Measurements from ENCODE around the gene BAIAP2. TPM values are rescaled to one million over a fixed set of nuclear protein-coding genes. Genes with fewer than 3 reads are reported as not detected.

BAIAP2 gene
- total RNA-seq, 2 donors from 2014 or later: 14.7 to 22.7 TPM

DNA sequence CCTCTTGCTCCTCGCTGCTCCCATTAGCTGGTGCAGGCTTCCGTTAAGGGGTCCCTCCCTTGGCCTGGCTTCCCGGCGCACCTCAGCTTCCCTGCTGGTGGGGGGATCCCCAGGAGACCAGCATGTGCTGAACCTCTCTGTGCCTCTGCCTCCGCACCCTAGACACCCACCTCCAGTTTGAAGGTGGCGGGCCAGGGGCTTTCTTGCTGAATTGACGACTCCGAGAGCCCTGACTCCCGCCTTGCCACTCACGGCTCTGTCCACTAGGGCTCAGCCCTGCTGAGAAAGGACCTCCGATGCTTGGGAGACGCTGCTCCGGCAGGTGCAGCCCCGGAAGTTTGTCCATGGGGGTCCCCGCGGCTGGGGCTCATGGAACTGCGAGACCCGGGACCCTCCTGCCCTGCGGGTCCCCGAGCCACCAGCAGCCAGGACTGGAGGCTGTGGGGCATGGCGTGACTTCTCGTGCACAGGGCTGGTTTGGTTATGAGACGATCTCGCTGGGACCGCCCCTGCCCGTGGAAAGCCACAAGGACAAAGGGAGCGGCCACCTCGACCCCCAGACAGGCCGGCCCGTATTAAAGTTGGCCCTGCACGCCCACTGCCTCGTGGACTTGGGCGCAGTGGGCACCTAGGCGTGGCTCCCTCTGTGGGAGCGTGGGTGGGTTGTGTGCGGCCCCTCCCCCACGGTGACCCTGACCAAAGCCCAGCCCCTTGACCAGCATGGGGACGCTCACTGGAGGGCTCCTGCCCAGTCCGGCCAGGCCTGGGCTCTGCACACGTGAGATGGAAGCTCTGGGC, 35.2 kb upstream of the BAIAP2 start:
- TF ChIP-seq, protein P1, sequence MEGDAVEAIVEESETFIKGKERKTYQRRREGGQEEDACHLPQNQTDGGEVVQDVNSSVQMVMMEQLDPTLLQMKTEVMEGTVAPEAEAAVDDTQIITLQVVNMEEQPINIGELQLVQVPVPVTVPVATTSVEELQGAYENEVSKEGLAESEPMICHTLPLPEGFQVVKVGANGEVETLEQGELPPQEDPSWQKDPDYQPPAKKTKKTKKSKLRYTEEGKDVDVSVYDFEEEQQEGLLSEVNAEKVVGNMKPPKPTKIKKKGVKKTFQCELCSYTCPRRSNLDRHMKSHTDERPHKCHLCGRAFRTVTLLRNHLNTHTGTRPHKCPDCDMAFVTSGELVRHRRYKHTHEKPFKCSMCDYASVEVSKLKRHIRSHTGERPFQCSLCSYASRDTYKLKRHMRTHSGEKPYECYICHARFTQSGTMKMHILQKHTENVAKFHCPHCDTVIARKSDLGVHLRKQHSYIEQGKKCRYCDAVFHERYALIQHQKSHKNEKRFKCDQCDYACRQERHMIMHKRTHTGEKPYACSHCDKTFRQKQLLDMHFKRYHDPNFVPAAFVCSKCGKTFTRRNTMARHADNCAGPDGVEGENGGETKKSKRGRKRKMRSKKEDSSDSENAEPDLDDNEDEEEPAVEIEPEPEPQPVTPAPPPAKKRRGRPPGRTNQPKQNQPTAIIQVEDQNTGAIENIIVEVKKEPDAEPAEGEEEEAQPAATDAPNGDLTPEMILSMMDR (IDR thresholded peaks at IDR 0.05): no peak
- Histone ChIP-seq H3K4me3 (no peak overlapping the region), H3K27ac (no peak overlapping the region), H3K9ac (ENCODE audit: low read depth in 2 of 2, low read length in 2 of 2) (peak overlapping the region; percentile 30 to 74), H3K4me1 (peaks cover 43% of the 10 kb centered on the region), H3K27me3 (peaks cover 11% of the 10 kb centered on the region), H3K36me3 (peaks cover 28% of the 10 kb centered on the region), H3K9me3 (no peaks in the 10 kb centered on the region)
- intact Hi-C loops (cut with DNase I): no loop called here
- DNase-seq: no peak

DNA sequence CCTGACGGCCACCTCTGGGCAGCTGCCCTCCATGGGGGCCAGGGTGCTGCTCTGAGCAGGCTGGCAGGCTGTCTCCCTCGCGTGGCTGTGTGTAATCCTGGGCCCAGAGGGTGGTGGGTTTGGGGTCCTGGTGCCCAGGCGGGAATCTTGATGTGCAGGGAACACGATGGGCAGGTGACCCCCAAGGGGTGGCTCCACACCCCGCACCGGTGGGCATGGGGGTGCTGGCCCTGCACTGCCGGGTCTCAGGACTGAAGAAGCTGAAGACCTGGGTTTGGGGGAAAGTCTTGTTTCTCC, 34.7 kb upstream of the BAIAP2 start:
- H3K27ac ChIP-seq: peak overlapping the region; percentile 63
- intact Hi-C loops (cut with DNase I): no loop called here
- peaks cover 28% of the 10 kb centered on the region for H3K36me3 ChIP-seq

DNA sequence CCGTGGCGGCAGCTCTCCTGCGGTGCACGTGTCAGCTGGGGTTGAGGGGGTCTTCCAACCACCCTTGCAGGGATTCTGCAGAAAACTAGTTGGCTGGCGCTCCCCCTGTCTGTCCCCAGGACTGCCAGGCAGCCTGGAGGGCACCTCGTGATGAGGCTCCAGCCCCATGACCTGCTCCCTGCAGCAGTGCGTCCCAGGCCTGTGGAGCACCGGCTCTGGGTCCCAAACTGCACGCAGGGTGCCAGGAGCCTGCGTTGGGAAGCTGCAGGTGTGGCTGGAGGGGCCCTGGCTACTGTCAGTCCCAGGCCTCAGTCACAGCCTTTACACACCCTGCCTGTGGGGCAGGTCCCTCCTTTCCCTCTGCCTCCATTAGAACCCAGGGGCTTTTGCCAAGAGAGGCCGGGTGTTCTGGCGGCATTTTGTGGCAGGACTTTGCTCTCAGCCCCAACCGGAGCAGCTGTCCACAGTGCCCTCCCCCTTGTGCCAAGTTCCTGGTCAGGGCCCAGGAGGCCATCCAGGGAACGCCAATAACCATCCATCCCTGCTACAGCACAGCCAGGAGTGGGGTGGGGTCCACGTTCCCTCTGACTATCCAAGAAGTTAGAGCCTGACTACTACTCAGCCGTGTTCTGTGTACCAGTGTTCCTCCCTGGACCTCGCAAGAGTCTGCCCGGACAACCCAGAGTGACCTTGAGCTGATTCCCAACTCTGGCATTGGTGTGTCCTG, 34.2 kb upstream of the BAIAP2 start:
- H3K4me1 ChIP-seq: peaks cover 43% of the 10 kb centered on the region
- peaks cover 28% of the 10 kb centered on the region for H3K36me3 ChIP-seq
- peaks cover 17% of the 10 kb centered on the region for H3K27me3 ChIP-seq
- TF ChIP-seq, protein P1 (IDR thresholded peaks at IDR 0.05): no peak
- DNase-seq: peak; percentile 86
- no peak overlapping the region for H3K4me3 ChIP-seq
- H3K27ac ChIP-seq: peak overlapping the region; percentile 63
- H3K9me3 ChIP-seq: no peaks in the 10 kb centered on the region
- intact Hi-C loops (cut with DNase I): no loop called here
- peak overlapping the region; percentile 16 to 74 for H3K9ac ChIP-seq (ENCODE audit: low read depth in 2 of 2, low read length in 2 of 2)

More for the DNA sequence above, 34.7 kb upstream of the BAIAP2 start:
- no peak for DNase-seq
- peaks cover 43% of the 10 kb centered on the region for H3K4me1 ChIP-seq
- no peaks in the 10 kb centered on the region for H3K9me3 ChIP-seq
- peak overlapping the region; percentile 30 to 74 for H3K9ac ChIP-seq (ENCODE audit: low read depth in 2 of 2, low read length in 2 of 2)
- TF ChIP-seq, protein P1 (IDR thresholded peaks at IDR 0.05): no peak
- peaks cover 17% of the 10 kb centered on the region for H3K27me3 ChIP-seq
- H3K4me3 ChIP-seq: no peak overlapping the region

DNA sequence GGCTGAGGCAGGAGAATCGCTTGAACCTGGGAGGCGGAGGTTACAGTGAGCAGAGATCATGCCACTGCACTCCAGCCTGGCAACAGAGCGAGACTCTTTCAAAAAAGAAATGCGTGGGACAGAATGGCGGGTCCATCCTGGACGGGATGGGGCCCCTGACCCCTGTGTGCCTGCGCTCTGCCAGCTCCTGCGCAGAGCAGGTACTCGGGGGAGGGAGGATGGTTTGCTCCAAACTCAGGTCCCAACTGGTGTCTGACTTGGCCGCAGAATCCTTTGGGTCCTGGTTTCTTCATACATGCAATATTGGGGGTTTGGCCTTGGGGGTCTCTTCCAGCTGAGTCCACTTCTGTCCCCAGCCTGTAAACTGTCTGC, 33.0 kb upstream of the BAIAP2 start:
- peaks cover 43% of the 10 kb centered on the region for H3K4me1 ChIP-seq
- H3K27ac ChIP-seq: peak overlapping the region; percentile 63
- no peak for DNase-seq
- no peaks in the 10 kb centered on the region for H3K9me3 ChIP-seq
- intact Hi-C loops (cut with DNase I): no loop called here
- H3K4me3 ChIP-seq: no peak overlapping the region
- TF ChIP-seq, protein P1 (IDR thresholded peaks at IDR 0.05): no peak
- peaks cover 22% of the 10 kb centered on the region for H3K36me3 ChIP-seq
- peaks cover 17% of the 10 kb centered on the region for H3K27me3 ChIP-seq
- H3K9ac ChIP-seq (ENCODE audit: low read depth in 2 of 2, low read length in 2 of 2): peak overlapping the region; percentile 1 to 30

DNA sequence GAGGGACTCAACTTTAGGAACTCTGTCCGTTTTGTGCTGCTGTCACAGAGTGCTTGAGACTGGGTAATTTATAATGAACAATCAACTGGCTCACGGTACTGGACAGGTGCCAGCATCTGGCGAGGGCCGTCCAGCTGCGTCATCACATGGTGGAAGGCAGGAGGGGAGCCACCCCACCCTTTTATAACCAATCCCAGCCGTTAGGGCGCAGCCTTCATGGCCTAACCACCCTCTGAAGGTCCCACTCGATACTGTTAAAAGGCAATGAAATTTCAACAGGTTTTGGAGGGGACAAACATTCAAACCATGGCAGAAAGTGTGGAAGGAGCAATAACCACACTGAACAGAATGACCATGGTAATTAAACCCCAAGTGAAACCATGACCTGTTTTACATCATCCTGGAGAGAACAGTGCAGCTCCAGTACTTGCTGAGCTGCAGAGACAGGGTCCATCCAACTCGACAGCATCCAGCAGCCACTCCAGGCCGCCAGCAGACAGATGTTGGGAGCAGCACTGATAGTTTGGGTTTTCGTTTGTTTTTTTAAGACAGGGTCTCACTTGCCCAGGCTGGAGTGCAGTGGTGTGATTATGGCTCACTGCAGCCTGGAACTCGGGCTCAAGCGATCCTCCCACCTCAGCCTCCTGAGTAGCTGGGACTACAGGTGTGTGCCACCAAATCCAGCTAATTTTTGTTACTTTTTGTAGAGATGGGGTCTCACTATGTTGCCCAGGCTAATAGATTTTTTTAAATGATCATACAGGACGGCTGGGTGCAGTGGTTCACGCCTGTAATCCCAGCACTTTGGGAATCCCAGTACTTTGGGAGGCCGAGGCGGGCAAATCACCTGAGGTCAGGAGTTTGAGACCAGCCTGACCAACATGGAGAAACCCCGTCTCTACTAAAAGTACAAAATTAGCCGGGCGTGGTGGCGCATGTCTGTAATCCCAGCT, 32.3 kb upstream of the BAIAP2 start:
- H3K27ac ChIP-seq: peak overlapping the region; percentile 63
- peaks cover 17% of the 10 kb centered on the region for H3K36me3 ChIP-seq

More for the DNA sequence above, 32.3 kb upstream of the BAIAP2 start:
- peak; percentile 94 for DNase-seq
- Histone ChIP-seq H3K4me1 (peaks cover 43% of the 10 kb centered on the region), H3K27me3 (peaks cover 17% of the 10 kb centered on the region), H3K9ac (ENCODE audit: low read depth in 2 of 2, low read length in 2 of 2) (peak overlapping the region; percentile 1 to 20), H3K9me3 (no peaks in the 10 kb centered on the region), H3K4me3 (no peak overlapping the region)
- TF ChIP-seq, protein P1 (IDR thresholded peaks at IDR 0.05): no peak
- intact Hi-C loops (cut with DNase I): no loop called here
